ENCODE results near the gene ITGB7. TPM values are rescaled to one million over a fixed set of nuclear protein-coding genes. Genes with fewer than 3 reads are reported as not detected.
A peak's percentile ranks its signal among the peaks of the same experiment; 100 is the strongest.

Gene ITGB7
- total and polyA plus RNA-seq, 12 donors = 0.55 to 8.4 (median 1.1) TPM

- no peak for DNase-seq
- TF ChIP-seq, protein P1, sequence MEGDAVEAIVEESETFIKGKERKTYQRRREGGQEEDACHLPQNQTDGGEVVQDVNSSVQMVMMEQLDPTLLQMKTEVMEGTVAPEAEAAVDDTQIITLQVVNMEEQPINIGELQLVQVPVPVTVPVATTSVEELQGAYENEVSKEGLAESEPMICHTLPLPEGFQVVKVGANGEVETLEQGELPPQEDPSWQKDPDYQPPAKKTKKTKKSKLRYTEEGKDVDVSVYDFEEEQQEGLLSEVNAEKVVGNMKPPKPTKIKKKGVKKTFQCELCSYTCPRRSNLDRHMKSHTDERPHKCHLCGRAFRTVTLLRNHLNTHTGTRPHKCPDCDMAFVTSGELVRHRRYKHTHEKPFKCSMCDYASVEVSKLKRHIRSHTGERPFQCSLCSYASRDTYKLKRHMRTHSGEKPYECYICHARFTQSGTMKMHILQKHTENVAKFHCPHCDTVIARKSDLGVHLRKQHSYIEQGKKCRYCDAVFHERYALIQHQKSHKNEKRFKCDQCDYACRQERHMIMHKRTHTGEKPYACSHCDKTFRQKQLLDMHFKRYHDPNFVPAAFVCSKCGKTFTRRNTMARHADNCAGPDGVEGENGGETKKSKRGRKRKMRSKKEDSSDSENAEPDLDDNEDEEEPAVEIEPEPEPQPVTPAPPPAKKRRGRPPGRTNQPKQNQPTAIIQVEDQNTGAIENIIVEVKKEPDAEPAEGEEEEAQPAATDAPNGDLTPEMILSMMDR (IDR thresholded peaks at IDR 0.05) = no peak
- Histone ChIP-seq H3K27me3 (no peaks in the 10 kb centered on the region), H3K4me3 (no peak overlapping the region), H3K27ac (no peak overlapping the region), H3K9me3 (no peaks in the 10 kb centered on the region), H3K36me3 (peaks cover 0 to 13% (median under 1%) of the 10 kb centered on the region in 9 donors), H3K4me1 (peaks cover 6 to 30% (median 20%) of the 10 kb centered on the region in 9 donors)
- no peak for ATAC-seq
- intact Hi-C loops (cut with DNase I) = loop anchor here in 1 of 10 donors (10.0 kb wide), 1 partner anchor 62 kb away; no protein-coding TSS in a partner anchor
- WGBS, 2 donors = 98 to 99% methylated on average over 3 of the region's 3 CpGs
Observed at GRCh38 chr12:53176750-53177149, 30.3 kb downstream of the ITGB7 start.

- Histone ChIP-seq H3K4me1 (peaks cover 0 to 21% (median 13%) of the 10 kb centered on the region in 9 donors), H3K27ac (peak overlapping the region in 1 of 10 donors; percentile 54), H3K27me3 (no peaks in the 10 kb centered on the region), H3K36me3 (peaks cover 0 to 29% (median 5%) of the 10 kb centered on the region in 9 donors), H3K4me3 (no peak overlapping the region), H3K9me3 (no peaks in the 10 kb centered on the region)
- ATAC-seq = peak in 2 of 8 donors; percentile 30 to 33
- TF ChIP-seq, protein P1 (IDR thresholded peaks at IDR 0.05) = peak in 3 of 9 donors; percentile 16 to 30 (median 28)
- 89 to 93% methylated on average over 4 of the region's 4 CpGs for WGBS, 2 donors
- intact Hi-C loops (cut with DNase I) = loop anchor here in 1 of 10 donors (10.0 kb wide), 1 partner anchor 60 kb away; no protein-coding TSS in a partner anchor
- DNase-seq = no peak
Observed at GRCh38 chr12:53174881-53175491, 32.1 kb downstream of the ITGB7 start.

DNA sequence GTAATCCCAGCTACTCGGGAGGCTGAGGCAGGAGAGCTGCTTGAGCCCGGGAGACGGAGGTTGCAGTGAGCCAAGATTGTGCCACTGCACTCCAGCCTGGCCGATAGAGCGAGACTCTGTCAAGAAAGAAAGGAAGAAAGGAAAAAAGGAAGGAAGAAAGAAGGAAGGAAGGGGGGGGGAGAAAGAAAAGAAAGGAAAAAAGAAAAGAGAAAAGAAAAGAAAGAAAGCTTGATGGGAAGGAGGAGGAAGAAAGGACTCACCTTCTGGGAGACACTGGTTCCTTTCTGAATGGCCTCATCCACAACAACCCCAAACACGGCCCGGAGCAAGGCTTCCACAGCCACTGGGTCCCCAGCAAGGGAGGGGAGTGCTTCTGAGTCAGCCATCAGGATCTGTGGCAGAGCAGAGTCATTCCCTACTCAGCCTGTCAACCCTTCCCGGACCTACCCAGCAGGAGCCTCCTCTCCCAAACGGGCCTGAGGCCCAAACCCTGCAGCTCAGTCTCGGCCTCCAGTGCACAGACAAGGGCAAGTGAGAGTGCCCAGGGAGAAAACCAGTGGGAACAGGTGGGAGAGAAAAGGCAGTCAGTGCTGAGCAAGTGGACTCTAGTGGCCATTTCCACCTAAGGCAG, 33.9 kb downstream of the ITGB7 start:
- 92 to 94% methylated on average over 10 of the region's 10 CpGs for WGBS, 2 donors
- no peak overlapping the region for H3K4me3 ChIP-seq
- TF ChIP-seq, protein P1 (IDR thresholded peaks at IDR 0.05) = no peak
- H3K27ac ChIP-seq = no peak overlapping the region
- no peaks in the 10 kb centered on the region for H3K27me3 ChIP-seq
- intact Hi-C loops (cut with DNase I) = loop anchor here in 1 of 10 donors (10.0 kb wide), 1 partner anchor 58 kb away; no protein-coding TSS in a partner anchor
- H3K36me3 ChIP-seq = peaks cover 0 to 46% (median 9%) of the 10 kb centered on the region in 9 donors
- H3K9me3 ChIP-seq = no peaks in the 10 kb centered on the region
- peaks cover 0 to 9% (median 5%) of the 10 kb centered on the region in 9 donors for H3K4me1 ChIP-seq
- ATAC-seq = no peak
- DNase-seq = no peak

DNA sequence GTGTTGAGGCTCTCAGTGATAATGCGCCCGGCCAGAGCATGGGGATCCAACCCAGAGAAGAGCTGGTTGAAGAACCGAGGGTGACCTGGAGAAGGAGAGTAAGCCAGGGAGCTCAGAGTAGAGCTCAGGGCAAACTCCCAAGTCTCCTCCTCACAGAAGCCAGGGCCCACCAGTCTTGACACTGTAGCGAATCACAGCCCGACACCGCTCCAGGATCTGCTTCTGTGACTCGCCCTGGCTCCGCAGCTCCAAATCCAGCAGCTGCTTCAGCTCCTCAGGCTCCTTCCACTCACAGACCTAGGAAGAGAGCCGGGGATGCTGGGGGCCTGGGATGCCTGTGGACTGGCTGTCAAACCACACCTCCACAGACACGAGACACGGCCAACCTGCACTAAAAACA, 34.7 kb downstream of the ITGB7 start:
- Histone ChIP-seq H3K27ac (no peak overlapping the region), H3K27me3 (no peaks in the 10 kb centered on the region), H3K4me1 (peaks cover 0 to 9% (median 5%) of the 10 kb centered on the region in 9 donors), H3K36me3 (peaks cover 0 to 54% (median 9%) of the 10 kb centered on the region in 9 donors), H3K4me3 (no peak overlapping the region), H3K9me3 (no peaks in the 10 kb centered on the region)
- ATAC-seq = peak in 1 of 8 donors; percentile 23
- no peak for DNase-seq
- WGBS, 2 donors = 93 to 95% methylated on average over 11 of the region's 11 CpGs
- intact Hi-C loops (cut with DNase I) = loop anchor here in 1 of 10 donors (10.0 kb wide), 1 partner anchor 58 kb away; no protein-coding TSS in a partner anchor
- TF ChIP-seq, protein P1 (IDR thresholded peaks at IDR 0.05) = no peak

Measured in heart right ventricle (tissue), 16 donors.